GM21423 (cell line): ENCODE results near the gene S100A5.

Source experiments
- ATAC-seq: cut with Tn5 transposase; IDR thresholded peaks from one replicate; pipeline ENCODE4 v1.9.1; 2021; ENCODE audit warnings: mild to moderate bottlenecking, moderate library complexity; ENCODE audit not compliant: unreplicated experiment

S100A5 gene

DNA sequence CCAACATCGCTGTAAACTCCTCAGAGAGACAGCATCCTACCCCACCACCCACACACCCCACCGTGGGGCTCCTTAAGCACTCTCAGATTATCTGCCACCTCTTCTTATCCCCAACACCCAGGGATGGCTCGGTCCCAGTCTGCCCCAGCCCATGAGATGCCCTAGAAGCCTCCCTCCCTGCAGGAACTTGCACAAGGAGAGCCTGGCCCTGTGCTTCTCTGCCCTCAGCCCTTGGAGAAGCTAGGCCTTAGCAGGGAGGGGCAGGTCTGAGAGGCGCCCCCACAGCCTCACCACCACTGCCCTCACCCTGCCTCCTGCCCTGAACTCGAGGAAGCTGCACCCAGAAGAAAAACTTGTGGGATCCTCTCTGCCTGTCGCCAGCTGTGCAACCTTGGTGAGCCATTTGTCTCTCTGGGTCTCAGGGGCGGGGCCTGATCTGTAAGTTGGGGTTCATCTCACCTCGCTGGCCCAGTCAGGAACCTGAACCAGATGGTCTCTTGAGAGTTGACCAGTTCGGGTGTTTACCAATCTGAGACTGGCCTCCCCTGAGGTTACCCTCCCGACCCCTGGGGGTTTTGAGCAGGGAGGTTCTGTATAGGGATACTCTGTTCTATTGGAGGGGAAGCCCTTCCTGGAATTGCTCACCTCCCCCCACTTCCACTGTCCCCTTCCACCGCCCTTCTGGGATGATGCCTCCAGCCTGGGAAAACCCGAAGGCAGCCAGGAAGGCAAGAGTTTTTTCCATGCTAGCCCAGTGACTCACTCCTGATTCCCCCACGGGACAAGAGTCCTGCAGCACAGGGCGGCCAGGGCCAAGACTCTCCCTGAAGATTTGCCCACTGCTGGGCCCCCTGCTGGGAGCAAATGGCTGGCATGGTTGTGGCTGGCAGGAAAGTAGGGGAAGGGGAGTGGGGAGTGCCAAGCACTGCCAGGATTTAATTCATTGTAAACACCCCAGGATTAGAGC lies 8.3 kb upstream of the S100A5 start, which contains the start of gene S100A3:
TSS of gene S100A3 (minus strand) at position 537 of the 967 bp plus-strand sequence. CDS start 773 bp downstream, outside the sequence.
- ATAC-seq: no peak

GRCh38 chr1:153547560-153548551 lies 7.1 kb upstream of the S100A5 start:
- no peak for ATAC-seq

DNA sequence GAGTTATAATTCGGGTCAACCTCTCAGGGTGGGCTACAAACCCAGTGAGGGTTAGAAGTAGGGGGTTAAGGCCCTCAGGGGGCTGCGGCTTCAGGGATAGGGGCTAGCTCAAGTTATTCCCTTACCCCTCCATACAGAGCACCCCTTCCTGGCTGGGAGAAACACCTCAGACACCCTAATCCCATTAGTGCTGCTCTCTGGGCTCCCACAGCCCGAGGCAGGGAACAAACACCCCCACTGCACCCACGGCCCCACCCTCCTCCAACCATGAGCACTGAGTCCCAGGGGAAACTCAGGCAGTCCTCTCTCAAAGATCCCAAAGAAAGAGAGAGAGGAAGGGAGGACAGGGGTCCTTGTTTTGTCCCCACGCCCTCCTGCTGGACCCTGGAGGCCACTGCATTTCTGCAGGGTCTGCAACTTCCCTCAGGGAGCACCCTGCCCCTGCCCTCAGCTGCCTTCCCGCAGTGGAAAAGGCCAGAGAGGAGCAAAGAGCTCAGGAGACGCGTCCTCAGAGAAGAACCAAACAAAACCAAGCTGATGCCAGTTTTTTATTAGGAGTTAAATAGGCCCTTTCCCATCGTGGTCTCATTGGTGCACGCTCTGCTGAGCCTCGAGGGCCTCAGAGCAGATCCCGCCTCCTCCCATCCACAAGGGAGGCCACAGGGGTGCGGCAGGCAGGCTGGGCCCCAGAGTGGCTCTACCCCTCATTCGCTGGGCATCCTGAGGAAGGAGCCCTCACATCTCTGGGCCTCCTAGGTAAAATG lies 6.2 kb upstream of the S100A5 start:
- no peak for ATAC-seq

DNA sequence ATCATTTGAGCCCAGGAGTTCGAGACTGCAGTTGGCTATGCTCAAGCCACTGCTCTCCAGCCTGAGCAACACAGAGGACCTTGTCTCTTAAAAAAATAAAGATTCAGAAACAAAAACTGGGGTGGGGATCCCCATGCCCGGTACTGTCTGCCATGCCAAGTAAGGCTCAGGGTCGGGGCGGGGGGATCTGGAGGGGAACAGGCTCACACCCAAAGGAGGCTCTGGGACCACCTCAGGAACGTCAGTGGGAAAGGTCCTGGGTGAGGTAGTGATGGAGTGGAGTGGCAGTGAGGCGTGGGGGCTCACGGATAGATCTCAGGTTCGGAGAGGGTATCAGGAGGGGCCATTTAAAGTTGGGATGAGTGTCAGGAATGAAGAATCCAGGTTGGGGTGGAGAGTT lies 5.6 kb upstream of the S100A5 start:
- no peak for ATAC-seq

DNA sequence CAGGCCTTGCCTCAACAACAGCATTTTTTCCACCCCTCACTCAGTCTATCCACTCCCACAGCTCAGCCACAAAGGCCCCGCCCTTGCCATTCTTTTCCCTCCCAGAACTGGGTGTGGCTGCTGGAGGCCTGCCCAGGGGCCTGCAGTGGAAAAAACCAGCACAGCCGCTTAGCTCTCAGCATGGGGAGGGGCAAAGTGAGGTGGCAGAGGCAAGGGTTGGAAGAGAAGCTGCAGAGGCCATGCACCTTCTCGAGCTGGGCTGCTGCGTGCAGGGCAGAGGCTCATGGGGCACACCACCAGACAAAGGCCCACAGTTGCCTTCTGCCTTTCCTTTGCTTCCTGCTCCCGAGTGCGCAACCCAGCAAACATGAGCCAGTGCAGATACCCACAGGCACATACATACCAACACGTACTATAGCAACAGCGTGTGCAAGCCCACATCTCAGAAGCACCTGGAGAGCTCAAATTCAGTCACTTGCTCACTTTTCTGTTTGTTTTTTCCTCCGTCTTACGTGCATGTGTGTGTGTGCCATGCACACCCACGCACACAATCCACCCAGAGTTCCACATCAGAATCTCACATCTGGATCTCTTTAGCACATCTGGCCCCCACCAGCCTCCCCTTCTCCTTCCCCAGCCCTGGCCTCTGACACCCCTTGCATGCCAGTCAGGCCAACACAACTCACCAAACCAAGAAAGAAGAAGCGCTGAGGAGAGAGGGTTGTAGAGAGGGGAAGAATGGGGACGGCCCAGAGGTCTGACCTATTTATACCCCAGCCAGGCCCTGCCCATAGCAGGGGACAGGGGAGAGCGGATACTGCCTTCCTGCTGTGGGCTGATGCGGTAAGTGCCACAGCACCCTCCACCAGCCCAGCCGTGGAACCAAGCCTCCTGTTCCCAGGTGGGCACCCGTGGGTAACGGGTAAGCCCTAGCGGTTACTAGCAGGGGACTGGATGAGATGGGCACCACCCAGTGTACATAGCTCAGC lies 4.6 kb upstream of the S100A5 start, which contains the start of gene S100A4:
TSS of gene S100A4 (minus strand) at position 740 of the 989 bp plus-strand sequence. CDS start 1,012 bp downstream, outside the sequence.
- ATAC-seq: peak; percentile 53

GRCh38 chr1:153544453-153545066 lies 3.8 kb upstream of the S100A5 start:
- no peak for ATAC-seq

- ATAC-seq: no peak
Measured at GRCh38 chr1:153543736-153544135, 3.0 kb upstream of the S100A5 start.

GRCh38 chr1:153542956-153543711 lies 2.4 kb upstream of the S100A5 start:
- ATAC-seq: no peak

- no peak for ATAC-seq
Measured at GRCh38 chr1:153541641-153542590, 1.2 kb upstream of the S100A5 start.

DNA sequence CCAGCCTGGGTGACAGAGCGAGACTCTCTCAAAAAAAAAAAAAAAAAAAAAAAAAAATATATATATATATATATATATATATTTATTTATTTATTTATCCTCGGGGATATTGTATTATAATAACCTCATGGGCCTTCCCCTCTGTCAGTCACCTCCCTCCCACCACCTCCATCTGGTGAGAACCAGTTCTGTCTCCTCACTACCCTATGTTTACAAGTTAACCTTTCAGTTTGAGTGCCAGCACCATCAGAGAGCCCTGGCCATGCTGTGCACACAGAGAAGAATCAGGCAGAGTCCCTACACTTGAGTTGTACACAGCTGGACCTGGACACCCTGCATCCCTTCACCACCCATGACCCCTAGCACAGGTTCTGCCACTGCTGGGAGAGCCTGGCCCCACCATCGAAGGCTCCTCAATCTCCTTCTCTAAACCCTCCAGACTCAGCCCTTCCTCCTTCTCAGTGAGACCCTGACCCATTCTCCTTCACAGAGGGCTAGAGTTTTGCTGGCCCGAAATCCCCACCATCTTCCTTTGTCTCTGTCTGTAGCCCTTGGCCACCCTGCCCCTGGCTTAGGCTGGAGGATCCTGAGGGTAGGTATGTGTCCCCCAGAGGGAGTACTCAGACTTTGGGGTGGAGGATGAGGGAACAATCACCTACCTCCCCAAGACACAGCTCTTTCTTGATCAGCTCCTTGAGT lies 1.2 kb downstream of the S100A5 start:
- no peak for ATAC-seq

DNA sequence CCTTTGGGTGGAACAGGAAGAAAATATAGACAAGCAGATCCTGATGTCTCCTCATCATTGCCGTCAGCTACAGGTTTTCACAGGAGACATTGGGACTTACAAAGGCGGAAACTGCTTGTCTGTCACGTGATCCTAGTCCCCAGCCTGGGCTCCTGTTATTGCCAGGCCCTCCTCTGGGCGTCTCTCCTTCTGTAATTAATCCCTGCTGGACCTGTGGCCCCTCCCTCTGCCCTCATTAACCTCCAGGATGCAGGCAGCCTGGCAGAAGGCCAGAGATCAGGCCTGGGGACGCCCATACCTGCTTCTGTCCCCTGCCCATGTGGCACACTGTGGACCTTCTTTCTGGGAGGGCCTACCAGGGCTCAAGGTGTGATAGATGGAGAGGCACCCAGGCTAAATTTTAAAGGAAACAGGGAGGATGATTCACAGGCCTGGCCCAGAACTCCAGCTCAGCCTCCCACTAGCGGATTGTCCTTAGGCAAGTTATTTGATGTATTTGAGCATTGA lies 2.4 kb downstream of the S100A5 start:
- ATAC-seq: no peak

GRCh38 chr1:153537376-153537730 lies 3.4 kb downstream of the S100A5 start:
- ATAC-seq: no peak

- ATAC-seq: no peak
Measured at GRCh38 chr1:153536671-153537375, 3.9 kb downstream of the S100A5 start.

- ATAC-seq: no peak
Measured at GRCh38 chr1:153536012-153536670, 4.6 kb downstream of the S100A5 start.
